Chondrocyte (in vitro differentiated cells): ENCODE data around the gene CRB3. TPM values are rescaled to one million over a fixed set of nuclear protein-coding genes. Genes with fewer than 3 reads are reported as not detected.

ENCODE experiments used
- DNase-seq: peaks from one replicate; pipeline ENCODE4 v3.0.0; 2021; ENCODE audit warnings: mixed read lengths, low spot score
- H3K27ac Mint-ChIP-seq: one replicate; pipeline ENCODE4 v1.8.0; 2021; ENCODE audit warnings: mild to moderate bottlenecking, moderate library complexity, mixed read lengths; ENCODE audit not compliant: unreplicated experiment
- H3K27me3 Mint-ChIP-seq: 2 replicates; pipeline ENCODE4 v1.8.0; 2021; ENCODE audit warnings: low read depth, mixed read lengths
- H3K36me3 Mint-ChIP-seq: 2 replicates; pipeline ENCODE4 v1.8.0; 2021; ENCODE audit warnings: low read depth, mixed read lengths
- H3K4me1 Mint-ChIP-seq: 2 replicates; pipeline ENCODE4 v1.8.0; 2021; ENCODE audit warnings: low read depth, mild to moderate bottlenecking, mixed read lengths
- H3K4me3 Mint-ChIP-seq: one replicate; pipeline ENCODE4 v1.8.0; 2021; ENCODE audit warnings: mild to moderate bottlenecking, moderate library complexity, mixed read lengths; ENCODE audit not compliant: unreplicated experiment
- H3K9me3 Mint-ChIP-seq: 2 replicates; pipeline ENCODE4 v1.8.0; 2021; ENCODE audit warnings: low read depth, mixed read lengths
- total RNA-seq: library from RNA; stranded (reverse); gene quantifications from 3 replicates; pipeline ENCODE4 v1.2.1, GENCODE V29; 2021
- TF ChIP-seq, protein P1 (sequence below): fragments of 200-600 bp; sonication (generic); IDR thresholded peaks from 2 replicates; pipeline ENCODE4 v1.5.0; 2021; ENCODE audit warnings: antibody characterized with exemption, mild to moderate bottlenecking, moderate library complexity

CRB3 gene
- total RNA-seq, 1 donor from 2014 or later: 0.32 TPM

DNA sequence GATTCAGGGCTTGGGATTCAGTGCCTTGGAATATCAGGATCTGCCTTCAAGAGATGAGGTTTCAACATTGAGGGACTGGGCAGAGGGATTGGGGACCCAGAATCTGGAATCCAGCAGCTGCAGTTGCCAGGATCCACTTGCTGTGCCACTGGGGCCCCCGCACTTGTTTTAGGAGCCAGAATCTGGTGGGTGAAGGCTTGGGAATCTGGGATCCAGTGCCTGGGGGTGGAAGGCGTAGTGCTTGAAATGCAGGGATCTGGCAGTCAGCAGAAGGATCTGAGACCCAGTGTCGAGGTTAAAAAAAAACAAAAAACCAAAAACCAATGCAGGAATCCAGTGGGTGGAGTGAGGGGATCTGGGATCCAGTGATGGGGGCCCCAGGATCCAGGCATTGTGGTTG, 23.2 kb upstream of the CRB3 start:
- TF ChIP-seq, protein P1, sequence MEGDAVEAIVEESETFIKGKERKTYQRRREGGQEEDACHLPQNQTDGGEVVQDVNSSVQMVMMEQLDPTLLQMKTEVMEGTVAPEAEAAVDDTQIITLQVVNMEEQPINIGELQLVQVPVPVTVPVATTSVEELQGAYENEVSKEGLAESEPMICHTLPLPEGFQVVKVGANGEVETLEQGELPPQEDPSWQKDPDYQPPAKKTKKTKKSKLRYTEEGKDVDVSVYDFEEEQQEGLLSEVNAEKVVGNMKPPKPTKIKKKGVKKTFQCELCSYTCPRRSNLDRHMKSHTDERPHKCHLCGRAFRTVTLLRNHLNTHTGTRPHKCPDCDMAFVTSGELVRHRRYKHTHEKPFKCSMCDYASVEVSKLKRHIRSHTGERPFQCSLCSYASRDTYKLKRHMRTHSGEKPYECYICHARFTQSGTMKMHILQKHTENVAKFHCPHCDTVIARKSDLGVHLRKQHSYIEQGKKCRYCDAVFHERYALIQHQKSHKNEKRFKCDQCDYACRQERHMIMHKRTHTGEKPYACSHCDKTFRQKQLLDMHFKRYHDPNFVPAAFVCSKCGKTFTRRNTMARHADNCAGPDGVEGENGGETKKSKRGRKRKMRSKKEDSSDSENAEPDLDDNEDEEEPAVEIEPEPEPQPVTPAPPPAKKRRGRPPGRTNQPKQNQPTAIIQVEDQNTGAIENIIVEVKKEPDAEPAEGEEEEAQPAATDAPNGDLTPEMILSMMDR: no peak
- no peak overlapping the region for H3K4me3 Mint-ChIP-seq
- H3K4me1 Mint-ChIP-seq: no peaks in the 10 kb centered on the region
- no peaks in the 10 kb centered on the region for H3K9me3 Mint-ChIP-seq
- H3K27me3 Mint-ChIP-seq: no peaks in the 10 kb centered on the region
- peaks cover 5% of the 10 kb centered on the region for H3K36me3 Mint-ChIP-seq
- no peak for DNase-seq
- no peak overlapping the region for H3K27ac Mint-ChIP-seq

DNA sequence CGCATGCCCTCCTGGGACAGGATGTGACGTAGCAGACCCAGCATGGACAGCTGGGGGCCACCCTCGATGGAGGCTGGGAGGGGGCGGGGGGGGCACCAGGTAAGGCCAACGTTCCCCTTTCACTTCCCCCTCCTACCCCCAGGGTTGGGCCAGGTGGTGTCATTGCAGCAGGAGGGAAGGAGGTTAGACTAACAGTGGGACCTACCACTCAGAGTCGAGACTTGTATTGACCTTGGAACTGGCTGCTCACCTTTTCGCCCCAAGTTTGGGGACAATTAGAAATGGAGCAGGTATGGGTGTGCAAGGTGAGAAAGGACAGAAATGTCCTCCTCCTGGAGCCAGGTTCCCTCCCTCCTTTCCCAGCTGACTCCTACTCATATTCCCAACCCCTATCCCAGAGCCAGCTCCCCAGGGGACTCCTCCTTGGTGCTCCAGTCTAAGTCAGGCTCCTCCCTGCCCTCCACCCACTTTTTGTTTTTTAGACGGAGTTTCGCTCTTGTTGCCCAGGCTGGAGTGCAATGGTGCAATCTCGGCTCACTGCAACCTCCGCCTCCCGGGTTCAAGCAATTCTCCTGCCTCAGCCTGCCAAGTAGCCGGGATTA, 21.9 kb upstream of the CRB3 start:
- Mint-ChIP-seq H3K36me3 (peaks cover 11% of the 10 kb centered on the region), H3K4me3 (no peak overlapping the region), H3K27me3 (no peaks in the 10 kb centered on the region)

DNA sequence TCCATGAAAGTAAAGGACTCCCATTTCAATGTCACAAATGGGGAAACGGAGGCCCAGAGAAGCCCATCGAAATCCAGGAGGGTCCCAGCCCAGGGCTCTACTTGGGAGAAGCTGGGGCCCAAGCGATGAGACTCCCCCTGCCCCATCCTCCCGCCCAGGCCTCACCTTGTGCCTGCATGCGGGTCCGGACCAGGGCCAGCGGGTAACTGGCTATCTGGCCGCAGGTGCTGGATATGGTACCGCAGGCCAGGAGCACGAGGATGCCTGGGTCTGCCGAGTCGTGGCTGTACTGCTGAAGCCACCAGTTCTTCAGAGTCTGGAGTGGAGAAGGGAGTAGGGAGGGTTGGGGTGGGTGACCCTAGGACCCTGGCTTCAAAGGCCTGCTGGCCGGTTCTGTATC, 20.1 kb upstream of the CRB3 start:
- Mint-ChIP-seq H3K27ac (peak overlapping the region; percentile 13), H3K27me3 (no peaks in the 10 kb centered on the region), H3K4me1 (no peaks in the 10 kb centered on the region), H3K9me3 (peaks cover 3% of the 10 kb centered on the region), H3K36me3 (peaks cover 11% of the 10 kb centered on the region), H3K4me3 (no peak overlapping the region)
- DNase-seq: peak; percentile 88
- TF ChIP-seq, protein P1: no peak

More for the DNA sequence above, 21.9 kb upstream of the CRB3 start:
- DNase-seq: no peak
- TF ChIP-seq, protein P1: no peak
- Mint-ChIP-seq H3K27ac (no peak overlapping the region), H3K9me3 (peaks cover 3% of the 10 kb centered on the region), H3K4me1 (no peaks in the 10 kb centered on the region)

DNA sequence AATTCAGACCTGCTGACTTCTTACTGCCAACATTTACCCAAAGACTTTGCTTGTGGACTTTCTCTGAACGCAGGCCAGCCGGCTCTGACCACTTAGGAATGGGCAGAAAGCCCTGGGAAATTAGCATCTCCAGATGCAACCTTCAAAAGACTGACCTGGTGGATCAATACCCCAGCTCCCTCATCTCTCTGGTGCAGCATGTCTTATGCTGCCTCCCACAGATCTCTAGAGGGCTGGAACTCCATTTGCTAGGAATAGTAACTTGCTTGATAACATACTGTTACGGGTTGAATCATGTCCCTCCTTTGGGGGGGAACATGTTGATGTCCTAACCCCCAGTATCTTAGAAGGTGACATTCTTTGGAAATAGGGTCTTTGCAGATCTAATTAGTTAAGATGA, 17.6 kb upstream of the CRB3 start:
- no peak overlapping the region for H3K4me3 Mint-ChIP-seq
- TF ChIP-seq, protein P1: no peak
- DNase-seq: no peak
- no peak overlapping the region for H3K27ac Mint-ChIP-seq
- no peaks in the 10 kb centered on the region for H3K4me1 Mint-ChIP-seq
- H3K36me3 Mint-ChIP-seq: peaks cover 14% of the 10 kb centered on the region
- peaks cover 3% of the 10 kb centered on the region for H3K9me3 Mint-ChIP-seq
- no peaks in the 10 kb centered on the region for H3K27me3 Mint-ChIP-seq

DNA sequence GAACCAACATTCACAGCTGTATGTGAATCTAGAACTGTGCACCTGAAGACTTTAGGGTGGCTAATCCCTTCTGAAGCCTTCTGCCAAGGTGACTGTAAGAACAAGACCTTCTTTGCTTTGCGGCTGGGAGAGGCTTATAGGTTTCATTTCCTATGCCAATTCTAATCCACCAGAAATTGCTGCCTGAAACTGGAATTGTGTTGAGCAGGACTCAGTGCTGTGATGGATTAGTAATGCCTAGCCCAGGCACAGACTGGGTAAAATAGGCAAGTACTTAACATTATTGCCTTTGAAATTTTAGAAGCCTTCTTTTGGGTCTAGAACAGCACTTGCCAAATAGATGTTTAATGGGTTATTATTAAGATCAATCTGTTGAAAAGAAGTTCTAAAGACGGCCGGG, 16.0 kb upstream of the CRB3 start:
- no peak for DNase-seq
- H3K4me1 Mint-ChIP-seq: no peaks in the 10 kb centered on the region
- no peaks in the 10 kb centered on the region for H3K27me3 Mint-ChIP-seq
- H3K9me3 Mint-ChIP-seq: peaks cover 3% of the 10 kb centered on the region
- H3K27ac Mint-ChIP-seq: no peak overlapping the region
- no peak overlapping the region for H3K4me3 Mint-ChIP-seq
- peaks cover 22% of the 10 kb centered on the region for H3K36me3 Mint-ChIP-seq
- TF ChIP-seq, protein P1: no peak
